Measurements from ENCODE around the gene PITPNM3. TPM values are rescaled to one million over a fixed set of nuclear protein-coding genes. Genes with fewer than 3 reads are reported as not detected.
A peak's percentile ranks its signal among the peaks of the same experiment; 100 is the strongest.

The PITPNM3 gene
- polyA plus RNA-seq, 3 donors, result 0.29 TPM; not detected in 2

GRCh38 chr17:6559753-6560215 is 3.4 kb upstream of the PITPNM3 start:
- Histone ChIP-seq H3K27me3 (ENCODE audit: control insufficient read depth in 2 of 2, insufficient read depth in 2 of 2, low read length in 2 of 2) (peaks cover 25 to 34% of the 10 kb centered on the region in 2 donors), H3K4me1 (ENCODE audit: control insufficient read depth in 1 of 2, insufficient read depth in 2 of 2, low read length in 2 of 2) (peaks cover 0 to 10% of the 10 kb centered on the region in 2 donors), H3K9ac (ENCODE audit: insufficient read depth, low read length, poor library complexity, severe bottlenecking) (no peak overlapping the region), H3K27ac (ENCODE audit: low read depth in 1 of 2, low read length in 2 of 2) (no peak overlapping the region), H3K4me2 (replicated peaks; ENCODE audit: extremely low read depth, low read length, poor library complexity, severe bottlenecking) (no peak overlapping the region), H3K36me3 (replicated peaks in 1 of 2; ENCODE audit: control insufficient read depth in 1 of 2, insufficient read depth in 2 of 2, low read length in 2 of 2) (no peaks in the 10 kb centered on the region), H3K79me2 (ENCODE audit: insufficient read depth, low read length) (no peaks in the 10 kb centered on the region), H2AFZ (ENCODE audit: insufficient read depth, low read depth, low read length, poor library complexity, severe bottlenecking) (no peak overlapping the region), H3K9me3 (replicated peaks in 1 of 2; ENCODE audit: control insufficient read depth in 1 of 2, insufficient read depth in 1 of 2, low read length in 2 of 2) (peaks cover 0 to 16% of the 10 kb centered on the region in 2 donors), H4K20me1 (ENCODE audit: insufficient read depth, low read length) (no peaks in the 10 kb centered on the region), H3K4me3 (replicated peaks in 1 of 3; ENCODE audit: low read depth in 2 of 3, low read length in 3 of 3) (no peak overlapping the region)
- peaks cover 5 to 23% (median 7%) of the 10 kb centered on the region in 7 donors for H3K9me3 Mint-ChIP-seq
- TF ChIP-seq, protein P1, sequence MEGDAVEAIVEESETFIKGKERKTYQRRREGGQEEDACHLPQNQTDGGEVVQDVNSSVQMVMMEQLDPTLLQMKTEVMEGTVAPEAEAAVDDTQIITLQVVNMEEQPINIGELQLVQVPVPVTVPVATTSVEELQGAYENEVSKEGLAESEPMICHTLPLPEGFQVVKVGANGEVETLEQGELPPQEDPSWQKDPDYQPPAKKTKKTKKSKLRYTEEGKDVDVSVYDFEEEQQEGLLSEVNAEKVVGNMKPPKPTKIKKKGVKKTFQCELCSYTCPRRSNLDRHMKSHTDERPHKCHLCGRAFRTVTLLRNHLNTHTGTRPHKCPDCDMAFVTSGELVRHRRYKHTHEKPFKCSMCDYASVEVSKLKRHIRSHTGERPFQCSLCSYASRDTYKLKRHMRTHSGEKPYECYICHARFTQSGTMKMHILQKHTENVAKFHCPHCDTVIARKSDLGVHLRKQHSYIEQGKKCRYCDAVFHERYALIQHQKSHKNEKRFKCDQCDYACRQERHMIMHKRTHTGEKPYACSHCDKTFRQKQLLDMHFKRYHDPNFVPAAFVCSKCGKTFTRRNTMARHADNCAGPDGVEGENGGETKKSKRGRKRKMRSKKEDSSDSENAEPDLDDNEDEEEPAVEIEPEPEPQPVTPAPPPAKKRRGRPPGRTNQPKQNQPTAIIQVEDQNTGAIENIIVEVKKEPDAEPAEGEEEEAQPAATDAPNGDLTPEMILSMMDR (IDR thresholded peaks at IDR 0.05), result no peak
- H3K4me3 Mint-ChIP-seq, result no peak overlapping the region
- no peak overlapping the region for H3K27ac Mint-ChIP-seq
- intact Hi-C loops (cut with micrococcal nuclease), result no loop called here
- WGBS (ENCODE audit: insufficient coverage), result 98% methylated on average over 4 of the region's 5 CpGs
- no peak for DNase-seq
- H3K27me3 Mint-ChIP-seq (ENCODE audit: low read depth in 3 of 3), result peaks cover 48 to 58% (median 51%) of the 10 kb centered on the region in 3 donors
- peaks cover 9% of the 10 kb centered on the region for H3K4me1 Mint-ChIP-seq
- H3K36me3 Mint-ChIP-seq, result peaks cover 0 to 4% of the 10 kb centered on the region in 2 donors

GRCh38 chr17:6558932-6559752 is 2.8 kb upstream of the PITPNM3 start:
- Histone ChIP-seq H3K4me1 (ENCODE audit: control insufficient read depth in 1 of 2, insufficient read depth in 2 of 2, low read length in 2 of 2) (peaks cover 0 to 10% of the 10 kb centered on the region in 2 donors), H3K27ac (ENCODE audit: low read depth in 1 of 2, low read length in 2 of 2) (no peak overlapping the region), H4K20me1 (ENCODE audit: insufficient read depth, low read length) (no peaks in the 10 kb centered on the region), H3K4me2 (replicated peaks; ENCODE audit: extremely low read depth, low read length, poor library complexity, severe bottlenecking) (no peak overlapping the region), H3K9ac (ENCODE audit: insufficient read depth, low read length, poor library complexity, severe bottlenecking) (no peak overlapping the region), H3K36me3 (replicated peaks in 1 of 2; ENCODE audit: control insufficient read depth in 1 of 2, insufficient read depth in 2 of 2, low read length in 2 of 2) (no peaks in the 10 kb centered on the region), H3K4me3 (replicated peaks in 1 of 3; ENCODE audit: low read depth in 2 of 3, low read length in 3 of 3) (no peak overlapping the region), H3K27me3 (ENCODE audit: control insufficient read depth in 2 of 2, insufficient read depth in 2 of 2, low read length in 2 of 2) (peaks cover 31 to 41% of the 10 kb centered on the region in 2 donors), H3K9me3 (replicated peaks in 1 of 2; ENCODE audit: control insufficient read depth in 1 of 2, insufficient read depth in 1 of 2, low read length in 2 of 2) (peaks cover 0 to 18% of the 10 kb centered on the region in 2 donors), H2AFZ (ENCODE audit: insufficient read depth, low read depth, low read length, poor library complexity, severe bottlenecking) (no peak overlapping the region), H3K79me2 (ENCODE audit: insufficient read depth, low read length) (no peaks in the 10 kb centered on the region)
- peaks cover 5 to 27% (median 7%) of the 10 kb centered on the region in 7 donors for H3K9me3 Mint-ChIP-seq
- whole genome bisulfite sequencing (ENCODE audit: insufficient coverage), result 92% methylated on average over 10 of the region's 11 CpGs
- H3K4me1 Mint-ChIP-seq, result peaks cover 10% of the 10 kb centered on the region
- no peak for DNase-seq
- TF ChIP-seq, protein P1 (IDR thresholded peaks at IDR 0.05), result no peak
- H3K27ac Mint-ChIP-seq, result peak overlapping the region in 1 of 7 donors; percentile 48
- no peak overlapping the region for H3K4me3 Mint-ChIP-seq
- H3K27me3 Mint-ChIP-seq (ENCODE audit: low read depth in 3 of 3), result peaks cover 55 to 64% (median 58%) of the 10 kb centered on the region in 3 donors
- H3K36me3 Mint-ChIP-seq, result peaks cover 0 to 7% of the 10 kb centered on the region in 2 donors
- intact Hi-C loops (cut with micrococcal nuclease), result no loop called here
